Bronchial epithelial cell (primary cell): ENCODE measurements around the gene NR2F6. TPM values are rescaled to one million over a fixed set of nuclear protein-coding genes. Genes with fewer than 3 reads are reported as not detected.
A peak's percentile ranks its signal among the peaks of the same experiment; 100 is the strongest.

ENCODE experiments used
- DNase-seq: peaks from one replicate; pipeline ENCODE4 v3.0.0-alpha.2; 2010; ENCODE audit warnings: low read depth
- FAIRE-seq: peaks from 2 replicates; lab custom pipeline; 2011; peaks lifted over from hg19 to GRCh38; lab: Jason Lieb, UNC
- H3K27me3 ChIP-seq: 2 replicates; pipeline ENCODE4 v1.5.1; 2011; ENCODE audit warnings: low read length; ENCODE audit not compliant: control insufficient read depth, insufficient read depth
- H3K36me3 ChIP-seq: 2 replicates; pipeline ENCODE4 v1.5.1; 2011; ENCODE audit warnings: low read length; ENCODE audit not compliant: control insufficient read depth, insufficient read depth
- H3K4me3 ChIP-seq: 2 replicates; pipeline ENCODE4 v1.5.1; 2011; ENCODE audit warnings: mild to moderate bottlenecking, low read depth, low read length, control low read depth
- CTCF ChIP-seq: IDR thresholded peaks from 2 replicates; pipeline ENCODE4 v1.5.1; 2011; ENCODE audit warnings: mild to moderate bottlenecking, moderate library complexity, low read length, control low read depth, inconsistent platforms; ENCODE audit not compliant: insufficient read depth, severe bottlenecking
- total RNA-seq: library from RNA; depleted of rRNA; stranded (reverse); fragments of >200 nt; gene quantifications from 2 replicates; pipeline ENCODE4 v1.2.1, GENCODE V29; 2014

NR2F6 gene
- total RNA-seq, 1 donor from 2014 or later, result 124 TPM

DNA sequence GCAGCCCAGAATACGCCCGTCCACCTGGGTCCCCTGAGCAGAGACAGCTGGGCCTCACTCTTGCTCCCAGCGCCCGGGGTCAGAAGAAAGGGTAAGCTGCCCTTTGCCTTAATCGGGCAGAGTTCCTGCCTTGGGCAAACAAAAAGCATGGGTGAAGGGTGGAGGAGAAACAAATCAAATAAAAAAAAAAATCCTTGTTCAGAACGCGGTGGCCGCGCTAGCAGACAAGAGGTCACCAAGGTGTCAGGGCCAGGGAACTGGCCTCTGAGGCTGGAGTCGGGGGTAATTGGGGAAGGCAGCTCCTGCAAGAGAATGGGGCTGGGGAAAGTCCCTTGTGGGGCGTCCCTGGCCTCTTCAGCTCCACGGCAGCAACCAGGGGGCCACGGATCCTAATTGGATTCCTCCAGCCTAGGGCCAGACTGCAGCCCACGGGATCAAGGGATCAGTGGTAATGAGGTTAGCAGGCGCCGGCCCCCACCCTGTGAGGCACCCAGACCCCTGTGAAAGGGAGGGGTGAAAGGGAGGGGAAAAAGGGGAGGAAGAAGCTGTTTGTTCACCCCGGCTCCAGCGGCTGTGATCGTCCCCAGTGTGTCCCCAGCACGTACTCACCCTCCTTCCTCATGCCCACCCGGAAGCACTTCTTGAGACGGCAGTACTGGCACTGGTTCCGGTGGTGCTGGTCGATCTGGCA lies 5.5 kb downstream of the NR2F6 start:
- Histone ChIP-seq H3K36me3 (peaks cover 11% of the 10 kb centered on the region), H3K27me3 (no peaks in the 10 kb centered on the region), H3K4me3 (no peak overlapping the region)
- TF ChIP-seq CTCF, result no peak
- FAIRE-seq, result no peak
- DNase-seq, result no peak

DNA sequence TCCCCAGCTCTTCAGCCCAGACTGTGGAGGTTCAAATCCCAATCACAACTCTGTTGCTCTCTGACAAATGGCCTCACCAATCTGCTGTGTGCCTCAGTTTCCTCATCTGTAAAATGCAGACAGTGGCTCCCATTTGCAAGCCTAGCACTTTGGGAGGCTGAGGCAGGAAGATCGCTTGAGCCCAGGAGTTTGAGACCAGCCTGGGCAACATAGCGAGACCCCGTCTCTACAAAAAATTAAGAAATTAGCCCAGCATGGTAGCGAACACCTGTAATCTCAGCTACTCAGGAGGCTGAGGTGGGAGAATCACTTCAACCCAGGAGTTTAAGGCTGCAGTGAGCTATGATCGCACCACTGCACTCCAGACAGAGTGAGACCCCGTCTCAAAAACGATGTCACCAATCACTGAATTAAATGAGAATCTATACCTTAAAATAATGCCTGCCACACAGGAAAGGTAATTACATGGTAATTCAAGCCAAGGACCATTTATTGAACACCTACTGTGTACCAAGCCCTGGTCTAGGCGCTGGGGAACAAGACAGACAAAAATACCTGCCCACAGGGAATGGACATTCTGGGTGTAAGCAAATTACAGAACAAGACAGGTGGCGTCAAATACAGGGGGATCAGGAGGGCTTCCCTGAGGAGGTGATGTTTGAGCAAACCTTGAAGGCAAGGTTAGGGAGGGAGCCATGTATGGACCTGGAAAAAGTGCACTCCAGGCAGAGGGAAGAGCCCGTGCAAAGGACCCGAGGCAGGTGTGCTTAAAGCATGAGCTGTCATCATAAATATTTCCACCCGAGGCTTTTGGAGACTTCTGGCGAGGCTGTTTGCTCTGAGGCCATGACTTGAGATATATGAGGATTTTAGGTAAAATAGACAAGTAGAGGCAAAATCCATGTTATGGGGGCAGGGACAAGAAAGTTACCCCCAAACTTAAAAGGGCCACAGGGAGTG lies 7.7 kb downstream of the NR2F6 start:
- Histone ChIP-seq H3K27me3 (no peaks in the 10 kb centered on the region), H3K4me3 (no peak overlapping the region), H3K36me3 (peaks cover 16% of the 10 kb centered on the region)
- DNase-seq (no peak), FAIRE-seq (no peak)
- no peak for TF ChIP-seq CTCF

- H3K4me3 ChIP-seq, result no peak overlapping the region
- FAIRE-seq, result no peak
- TF ChIP-seq CTCF, result no peak
- no peaks in the 10 kb centered on the region for H3K27me3 ChIP-seq
- DNase-seq, result no peak
- H3K36me3 ChIP-seq, result peaks cover 20% of the 10 kb centered on the region
Observed at GRCh38 chr19:17236811-17237543, 8.7 kb downstream of the NR2F6 start.

- TF ChIP-seq CTCF, result no peak
- DNase-seq, result no peak
- Histone ChIP-seq H3K36me3 (peaks cover 23% of the 10 kb centered on the region), H3K4me3 (peak overlapping the region; percentile 51), H3K27me3 (no peaks in the 10 kb centered on the region)
- FAIRE-seq, result no peak
Observed at GRCh38 chr19:17235971-17236777, 9.5 kb downstream of the NR2F6 start.

GRCh38 chr19:17235300-17235970 lies 10.3 kb downstream of the NR2F6 start:
- FAIRE-seq (no peak), DNase-seq (peak; percentile 56)
- Histone ChIP-seq H3K27me3 (no peaks in the 10 kb centered on the region), H3K36me3 (peaks cover 23% of the 10 kb centered on the region), H3K4me3 (peak overlapping the region; percentile 51)
- peak; percentile 66 for TF ChIP-seq CTCF
